ENCODE data around the gene STX1B.

Gene STX1B

GRCh38 chr16:30980959-30981358 lies 29.5 kb downstream of the STX1B start:
- no peak for TF ChIP-seq ZFX (IDR thresholded peaks at IDR 0.05; ENCODE audit: borderline replicate concordance)
- TF ChIP-seq, protein P1, sequence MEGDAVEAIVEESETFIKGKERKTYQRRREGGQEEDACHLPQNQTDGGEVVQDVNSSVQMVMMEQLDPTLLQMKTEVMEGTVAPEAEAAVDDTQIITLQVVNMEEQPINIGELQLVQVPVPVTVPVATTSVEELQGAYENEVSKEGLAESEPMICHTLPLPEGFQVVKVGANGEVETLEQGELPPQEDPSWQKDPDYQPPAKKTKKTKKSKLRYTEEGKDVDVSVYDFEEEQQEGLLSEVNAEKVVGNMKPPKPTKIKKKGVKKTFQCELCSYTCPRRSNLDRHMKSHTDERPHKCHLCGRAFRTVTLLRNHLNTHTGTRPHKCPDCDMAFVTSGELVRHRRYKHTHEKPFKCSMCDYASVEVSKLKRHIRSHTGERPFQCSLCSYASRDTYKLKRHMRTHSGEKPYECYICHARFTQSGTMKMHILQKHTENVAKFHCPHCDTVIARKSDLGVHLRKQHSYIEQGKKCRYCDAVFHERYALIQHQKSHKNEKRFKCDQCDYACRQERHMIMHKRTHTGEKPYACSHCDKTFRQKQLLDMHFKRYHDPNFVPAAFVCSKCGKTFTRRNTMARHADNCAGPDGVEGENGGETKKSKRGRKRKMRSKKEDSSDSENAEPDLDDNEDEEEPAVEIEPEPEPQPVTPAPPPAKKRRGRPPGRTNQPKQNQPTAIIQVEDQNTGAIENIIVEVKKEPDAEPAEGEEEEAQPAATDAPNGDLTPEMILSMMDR (IDR thresholded peaks at IDR 0.05) = no peak
- H3K27ac ChIP-seq = no peak overlapping the region

GRCh38 chr16:30980434-30980833 lies 30.0 kb downstream of the STX1B start:
- no peak overlapping the region for H3K27ac ChIP-seq
- TF ChIP-seq, protein P1 (IDR thresholded peaks at IDR 0.05) = no peak
- TF ChIP-seq ZFX (IDR thresholded peaks at IDR 0.05; ENCODE audit: borderline replicate concordance) = no peak

DNA sequence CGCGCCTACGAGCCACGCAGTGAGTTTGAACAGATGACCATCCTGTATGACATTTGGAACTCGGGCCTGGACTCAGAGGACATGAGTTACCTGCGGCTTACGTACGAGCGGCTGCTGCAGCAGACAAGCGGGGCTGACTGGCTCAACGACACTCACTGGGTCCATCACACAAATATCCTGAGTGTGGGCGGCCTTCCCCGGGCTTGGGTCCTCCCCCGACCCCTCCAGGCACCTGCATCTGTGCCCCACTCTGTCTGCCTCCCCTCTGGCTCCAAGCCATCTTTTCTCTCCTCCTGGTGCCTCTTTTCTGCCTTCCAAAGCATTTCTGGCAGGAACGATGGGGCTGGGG lies 30.4 kb downstream of the STX1B start:
- H3K27ac ChIP-seq = no peak overlapping the region
- TF ChIP-seq, protein P1 (IDR thresholded peaks at IDR 0.05) = no peak
- TF ChIP-seq ZFX (IDR thresholded peaks at IDR 0.05; ENCODE audit: borderline replicate concordance) = no peak

DNA sequence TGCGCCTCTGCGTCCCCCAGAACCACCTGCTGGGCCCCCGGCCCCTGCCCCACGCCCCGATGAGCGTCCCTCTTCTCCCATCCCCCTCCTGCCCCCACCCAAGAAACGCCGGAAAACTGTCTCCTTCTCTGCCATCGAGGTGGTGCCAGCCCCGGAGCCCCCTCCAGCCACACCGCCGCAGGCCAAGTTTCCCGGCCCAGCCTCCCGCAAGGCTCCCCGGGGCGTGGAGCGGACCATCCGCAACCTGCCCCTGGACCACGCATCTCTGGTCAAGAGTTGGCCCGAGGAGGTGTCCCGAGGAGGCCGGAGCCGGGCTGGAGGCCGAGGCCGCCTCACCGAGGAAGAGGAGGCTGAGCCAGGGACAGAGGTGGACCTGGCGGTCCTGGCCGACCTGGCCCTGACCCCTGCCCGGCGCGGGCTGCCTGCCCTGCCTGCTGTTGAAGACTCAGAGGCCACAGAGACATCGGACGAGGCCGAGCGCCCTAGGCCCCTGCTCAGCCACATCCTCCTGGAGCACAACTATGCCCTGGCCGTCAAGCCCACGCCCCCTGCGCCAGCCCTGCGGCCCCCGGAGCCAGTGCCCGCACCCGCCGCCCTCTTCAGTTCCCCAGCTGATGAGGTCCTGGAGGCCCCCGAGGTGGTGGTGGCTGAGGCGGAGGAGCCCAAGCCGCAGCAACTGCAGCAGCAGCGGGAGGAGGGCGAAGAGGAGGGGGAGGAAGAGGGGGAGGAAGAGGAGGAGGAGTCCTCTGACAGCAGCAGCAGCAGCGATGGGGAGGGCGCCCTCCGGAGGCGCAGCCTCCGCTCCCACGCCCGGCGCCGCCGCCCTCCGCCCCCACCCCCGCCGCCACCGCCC lies 31.0 kb downstream of the STX1B start:
- H3K27ac ChIP-seq = no peak overlapping the region
- TF ChIP-seq, protein P1 (IDR thresholded peaks at IDR 0.05) = no peak
- no peak for TF ChIP-seq ZFX (IDR thresholded peaks at IDR 0.05; ENCODE audit: borderline replicate concordance)

- H3K27ac ChIP-seq = no peak overlapping the region
- TF ChIP-seq, protein P1 (IDR thresholded peaks at IDR 0.05) = peak; percentile 57
- no peak for TF ChIP-seq ZFX (IDR thresholded peaks at IDR 0.05; ENCODE audit: borderline replicate concordance)
These were observed 32.9 kb downstream of the STX1B start for GRCh38 chr16:30977502-30977901.

DNA sequence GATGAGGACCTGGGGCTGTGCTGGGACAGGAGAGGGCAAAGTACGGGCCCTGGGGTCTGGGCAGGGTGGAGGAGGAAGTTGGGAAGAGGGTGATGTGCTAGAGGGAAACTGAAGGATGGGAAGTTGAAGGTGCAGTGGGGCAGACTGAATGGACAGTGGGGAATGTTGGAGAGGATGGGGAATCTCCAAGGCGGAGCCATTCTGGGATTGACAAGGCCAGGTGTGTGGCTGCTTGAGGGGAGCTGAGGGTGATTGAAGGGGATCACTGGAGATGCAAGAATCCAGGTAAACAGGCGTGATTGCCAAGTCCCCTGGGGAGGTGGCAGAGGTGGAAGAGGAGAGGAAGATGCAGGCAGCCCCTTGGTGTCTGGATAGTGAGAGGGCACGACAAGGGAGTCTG lies 34.0 kb downstream of the STX1B start:
- no peak overlapping the region for H3K27ac ChIP-seq
- TF ChIP-seq ZFX (IDR thresholded peaks at IDR 0.05; ENCODE audit: borderline replicate concordance) = no peak
- TF ChIP-seq, protein P1 (IDR thresholded peaks at IDR 0.05) = no peak

- TF ChIP-seq, protein P1 (IDR thresholded peaks at IDR 0.05) = no peak
- TF ChIP-seq ZFX (IDR thresholded peaks at IDR 0.05; ENCODE audit: borderline replicate concordance) = no peak
- H3K27ac ChIP-seq = no peak overlapping the region
These were observed 36.1 kb downstream of the STX1B start for GRCh38 chr16:30974348-30974747.
